Measurements from ENCODE around the gene PLSCR3. TPM values are rescaled to one million over a fixed set of nuclear protein-coding genes. Genes with fewer than 3 reads are reported as not detected.

The PLSCR3 gene
- polyA plus RNA-seq (ENCODE audit: insufficient read length): 27.7 TPM

GRCh38 chr17:7394452-7395191, at the start of gene PLSCR3:
TSS of gene PLSCR3 (minus strand) at chr17:7394525. CDS start at chr17:7394110, 415 bp downstream.
- peak; percentile 60 for DNase-seq (ENCODE audit: low read depth)

- no peak for DNase-seq (ENCODE audit: low read depth)
Observed at GRCh38 chr17:7443499-7444485, 49.5 kb upstream of the PLSCR3 start.

DNA sequence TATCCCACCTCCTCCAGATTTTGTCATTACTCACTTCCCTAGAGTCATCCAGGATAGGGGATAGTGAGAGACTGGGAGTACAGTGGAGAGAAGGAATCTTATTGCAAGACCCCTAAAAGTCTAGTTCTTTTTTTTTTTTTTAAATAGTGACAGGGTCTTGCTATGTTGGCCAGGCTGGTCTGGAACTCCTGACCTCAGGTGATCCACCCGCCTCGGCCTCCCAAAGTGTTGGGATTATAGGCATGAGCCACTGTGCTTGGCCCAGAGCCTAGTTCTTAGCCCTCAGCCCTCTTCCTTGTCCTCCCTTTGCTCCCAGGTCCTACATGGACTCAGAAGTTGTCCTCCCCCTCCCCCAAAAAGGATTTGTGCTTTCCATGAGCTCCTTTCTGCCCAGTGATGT, 47.8 kb upstream of the PLSCR3 start:
- no peak for DNase-seq (ENCODE audit: low read depth)

DNA sequence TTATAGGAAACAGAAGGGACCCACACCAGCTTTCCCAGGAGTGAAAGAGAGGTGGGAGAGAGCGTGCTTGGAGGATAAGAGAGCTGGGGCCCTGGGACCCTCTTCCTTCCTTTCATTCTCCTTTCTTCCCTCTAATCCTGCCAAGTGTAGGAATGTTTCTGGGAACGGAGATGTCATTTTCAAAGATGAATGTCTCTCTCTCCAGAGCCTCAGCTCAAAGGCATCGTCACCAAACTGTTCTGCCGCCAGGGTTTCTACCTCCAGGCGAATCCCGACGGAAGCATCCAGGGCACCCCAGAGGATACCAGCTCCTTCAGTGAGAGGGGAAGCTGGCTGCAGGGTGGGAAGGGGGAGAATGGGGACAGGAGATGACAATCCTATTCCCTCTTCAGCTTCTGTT, 46.9 kb upstream of the PLSCR3 start:
- no peak for DNase-seq (ENCODE audit: low read depth)

DNA sequence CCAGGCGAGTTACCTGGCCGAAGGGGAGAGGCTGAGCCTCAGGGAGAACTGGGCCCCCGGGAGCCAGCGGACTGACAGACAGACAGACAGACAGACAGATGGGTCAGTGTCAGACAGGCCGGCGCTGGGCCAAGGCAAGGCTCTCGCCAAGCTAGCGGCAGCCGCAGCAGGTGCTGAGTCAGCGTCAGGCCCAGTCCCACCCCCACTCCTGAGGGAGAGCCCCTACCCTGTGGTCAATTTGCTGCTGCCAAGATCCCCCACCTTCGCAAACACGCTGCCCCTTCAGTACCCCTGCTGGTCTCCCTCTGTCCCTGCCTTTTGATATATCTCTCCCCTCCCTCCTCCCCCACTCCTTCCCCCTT, 46.5 kb upstream of the PLSCR3 start:
- no peak for DNase-seq (ENCODE audit: low read depth)

DNA sequence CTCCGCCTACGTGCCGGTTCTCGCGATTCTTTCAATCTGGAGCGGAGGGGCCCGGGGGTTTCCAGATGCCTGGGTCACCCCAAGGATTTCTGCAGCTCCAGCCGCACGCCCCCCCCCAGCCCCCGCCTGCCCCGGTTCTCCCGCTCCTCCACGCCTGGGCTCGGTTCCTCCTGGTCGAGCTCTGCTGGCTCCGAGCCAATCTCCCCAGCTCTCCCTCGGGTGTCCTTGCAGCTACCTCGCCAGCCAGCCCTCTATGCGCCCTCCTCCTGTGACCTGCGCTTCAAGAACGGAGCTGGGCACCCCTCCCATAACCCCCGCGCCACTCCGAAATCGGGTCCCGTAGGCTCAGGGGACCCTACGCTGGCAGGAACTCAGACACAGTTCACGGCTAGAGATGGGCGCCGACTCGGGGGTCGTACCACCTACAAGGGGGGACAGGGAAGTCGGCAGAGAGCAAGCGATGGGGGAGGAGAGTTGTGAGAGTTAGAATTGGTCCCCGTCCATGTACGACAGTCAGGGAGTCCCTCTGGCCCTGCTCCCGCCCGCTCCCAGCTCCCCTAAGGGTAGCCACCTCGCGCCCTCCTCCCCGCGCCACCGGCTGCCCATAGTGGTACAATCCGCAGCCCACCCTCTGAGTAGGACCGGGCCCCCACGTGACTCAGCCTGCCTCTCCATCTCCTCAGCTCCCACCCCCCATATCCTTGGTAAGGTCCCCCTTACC, 45.9 kb upstream of the PLSCR3 start:
- no peak for DNase-seq (ENCODE audit: low read depth)

- DNase-seq (ENCODE audit: low read depth): no peak
Observed at GRCh38 chr17:7439462-7440112, 45.3 kb upstream of the PLSCR3 start, which contains the start of gene FGF11. TSS of gene FGF11 (plus strand) at chr17:7439512. CDS start at chr17:7439621, 109 bp downstream.

GRCh38 chr17:7438656-7439460, 44.5 kb upstream of the PLSCR3 start:
- DNase-seq (ENCODE audit: low read depth): no peak

DNA sequence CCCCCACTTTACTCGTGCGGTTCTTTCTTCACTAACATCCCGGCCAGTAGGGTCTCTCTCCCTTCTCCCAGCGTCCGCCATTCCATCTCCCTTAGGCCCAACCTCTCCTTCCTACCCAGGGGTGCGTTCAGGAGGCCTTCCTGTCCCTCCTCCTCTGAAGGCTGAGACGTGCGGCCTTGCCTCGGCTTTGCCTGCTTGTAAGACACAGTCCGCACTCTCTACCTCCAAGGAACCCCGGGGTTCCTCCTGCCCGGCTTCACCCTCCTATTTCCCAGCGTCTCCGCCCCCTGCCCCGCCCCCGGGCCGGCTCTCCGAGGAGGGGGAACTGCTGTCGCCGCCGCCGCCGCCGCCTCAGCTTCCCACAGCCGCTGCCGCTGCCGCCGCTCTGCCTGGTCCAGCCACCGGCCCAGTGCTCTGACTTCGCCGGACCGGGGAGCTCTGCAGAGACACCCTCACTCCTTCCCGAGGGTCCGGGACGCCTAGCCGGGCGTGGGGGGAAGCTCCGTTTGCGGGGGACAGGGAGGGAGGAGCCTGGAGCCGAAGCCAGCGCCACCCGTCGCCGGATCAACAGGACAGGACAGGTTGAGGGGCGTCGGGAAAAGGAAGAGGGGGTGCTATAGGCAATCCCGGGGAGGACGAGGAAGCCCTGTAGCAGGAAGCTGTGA, 43.8 kb upstream of the PLSCR3 start:
- no peak for DNase-seq (ENCODE audit: low read depth)

DNA sequence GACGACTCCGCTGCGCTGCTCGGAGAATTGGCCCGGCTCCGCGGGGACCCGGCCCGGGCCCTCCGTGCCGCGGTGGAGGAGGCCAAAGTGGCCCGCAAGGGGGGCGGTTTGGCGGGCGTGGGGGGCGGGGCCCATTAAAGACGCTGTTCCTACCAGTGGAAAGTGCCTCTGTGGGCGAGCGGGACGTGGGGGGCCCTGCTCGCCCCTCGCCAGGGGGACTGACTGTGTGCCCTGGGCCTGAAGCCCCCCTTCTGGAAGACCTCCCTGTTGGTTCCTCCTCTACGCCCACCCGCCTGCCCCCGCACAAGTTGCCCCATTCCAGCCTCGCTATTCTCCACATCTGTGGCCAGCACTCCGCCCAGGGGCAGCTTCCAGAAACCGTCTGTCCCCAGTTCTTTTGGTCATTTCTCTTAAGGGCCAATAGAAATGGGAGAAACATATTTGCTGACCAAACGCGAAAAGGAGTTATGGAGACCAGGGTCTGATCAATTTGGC, 43.1 kb upstream of the PLSCR3 start:
- no peak for DNase-seq (ENCODE audit: low read depth)

DNA sequence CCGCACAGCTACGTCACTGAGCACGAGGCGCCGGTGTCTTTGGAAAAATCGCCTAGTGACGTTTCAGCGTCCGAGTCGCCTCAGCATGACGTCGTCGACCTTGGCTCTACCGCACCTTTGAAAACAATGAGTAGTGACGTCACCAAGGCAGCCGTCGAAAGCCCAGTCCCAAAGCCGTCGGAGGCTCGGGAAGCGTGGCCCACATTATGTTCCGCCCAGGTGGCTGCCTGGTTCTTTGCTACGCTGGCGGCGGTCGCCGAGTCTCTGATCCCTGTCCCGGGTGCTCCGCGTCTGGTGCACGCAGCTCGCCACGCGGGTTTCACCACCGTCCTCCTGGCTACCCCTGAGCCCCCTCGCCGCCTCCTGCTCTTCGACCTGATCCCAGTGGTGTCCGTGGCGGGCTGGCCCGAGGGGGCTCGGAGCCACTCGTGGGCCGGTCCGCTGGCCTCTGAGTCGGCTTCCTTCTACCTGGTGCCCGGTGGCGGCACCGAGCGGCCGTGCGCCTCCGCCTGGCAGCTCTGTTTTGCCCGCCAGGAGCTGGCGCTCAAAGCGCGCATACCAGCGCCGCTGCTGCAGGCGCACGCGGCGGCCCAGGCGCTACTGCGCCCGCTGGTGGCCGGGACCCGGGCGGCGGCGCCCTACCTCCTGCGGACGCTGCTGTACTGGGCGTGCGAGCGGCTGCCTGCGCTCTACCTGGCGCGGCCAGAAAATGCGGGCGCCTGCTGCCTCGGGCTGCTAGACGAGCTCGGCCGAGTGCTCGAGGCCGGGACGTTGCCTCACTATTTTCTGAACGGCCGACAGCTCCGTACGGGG, 42.4 kb upstream of the PLSCR3 start:
- no peak for DNase-seq (ENCODE audit: low read depth)

- DNase-seq (ENCODE audit: low read depth): no peak
Observed at GRCh38 chr17:7435676-7436555, 41.6 kb upstream of the PLSCR3 start.

DNA sequence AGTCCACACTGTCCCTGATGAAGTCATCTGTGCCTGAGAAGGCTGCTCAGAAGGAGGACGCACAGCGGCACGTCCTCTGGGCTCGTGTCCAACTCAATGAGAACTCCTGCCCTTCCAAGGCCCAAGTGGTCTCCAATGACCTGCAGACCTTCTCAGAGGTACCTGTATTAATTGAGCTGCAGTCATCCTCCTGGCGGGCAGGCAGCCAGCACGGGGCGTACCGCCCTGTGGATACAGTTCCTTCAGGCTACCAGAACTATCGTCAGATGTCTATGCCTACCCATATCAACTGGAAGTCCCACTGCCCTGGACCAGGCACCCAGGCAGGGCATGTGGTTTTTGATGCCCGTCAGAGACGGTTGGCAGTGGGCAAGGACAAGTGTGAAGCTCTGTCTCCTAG, 38.0 kb upstream of the PLSCR3 start:
- no peak for DNase-seq (ENCODE audit: low read depth)

- DNase-seq (ENCODE audit: low read depth): no peak
Observed at GRCh38 chr17:7431231-7431630, 36.9 kb upstream of the PLSCR3 start.

DNA sequence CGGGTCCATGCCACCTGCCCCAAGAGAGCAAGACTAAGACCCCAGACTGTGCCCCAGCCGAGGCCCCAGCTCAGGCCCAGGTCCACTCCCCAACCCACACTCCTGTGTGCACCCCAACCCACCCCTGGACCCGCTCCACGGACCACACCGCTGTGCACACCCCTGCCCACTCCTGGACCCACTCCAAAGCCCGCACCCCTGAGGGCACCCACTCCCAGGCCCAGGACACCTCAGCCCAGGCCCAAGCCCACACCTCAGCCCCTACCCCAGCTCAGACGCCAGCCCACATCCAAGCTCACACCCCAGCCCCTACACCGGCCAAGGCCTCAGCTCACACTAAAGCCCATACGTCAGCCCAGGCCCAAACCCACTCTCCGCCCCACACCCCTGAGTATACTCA, 35.4 kb upstream of the PLSCR3 start:
- no peak for DNase-seq (ENCODE audit: low read depth)

- DNase-seq (ENCODE audit: low read depth): no peak
Observed at GRCh38 chr17:7428557-7428956, 34.2 kb upstream of the PLSCR3 start, which contains the start of gene SPEM3. TSS of gene SPEM3 (plus strand) at chr17:7428857. CDS start at chr17:7428903, 46 bp downstream.

DNA sequence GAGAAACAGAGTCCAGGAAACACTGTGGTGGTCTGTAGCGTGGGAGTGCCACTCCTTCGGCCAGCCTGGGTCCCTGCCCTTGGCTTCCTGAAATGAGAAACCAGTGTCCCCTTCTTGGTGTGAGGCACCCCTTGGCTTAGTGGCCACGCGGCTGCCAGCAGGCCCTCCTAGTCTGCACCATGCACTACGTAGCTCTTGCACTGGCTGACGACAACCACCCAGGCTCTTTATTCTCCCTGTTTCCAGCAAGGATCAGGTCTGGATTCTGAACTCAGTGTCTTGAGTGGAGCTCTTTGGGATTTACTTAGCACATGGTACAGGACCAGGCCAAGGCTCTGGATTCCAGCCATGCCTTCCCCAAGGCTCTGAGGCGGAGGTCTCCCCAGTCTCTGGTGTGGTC, 33.2 kb upstream of the PLSCR3 start:
- no peak for DNase-seq (ENCODE audit: low read depth)

Measured in forelimb muscle (tissue), 1 donor.